IMR-90 (cell line): ENCODE results near the gene MAP7D1. TPM values are rescaled to one million over a fixed set of nuclear protein-coding genes. Genes with fewer than 3 reads are reported as not detected.

ENCODE experiments used
- ATAC-seq: fragments of 200-7000 bp; cut with Tn5 transposase; 2 replicates; pipeline ENCODE4 v1.9.1; 2020; ENCODE audit warnings: low read depth, mild to moderate bottlenecking, moderate library complexity
- BruUV-seq: library from RNA; stranded (reverse); fragments of 400-500 nt; replicated peaks from 2 replicates; lab custom pipeline; 2021; lab: Mats Ljungman, UMichigan
- CTCF ChIA-PET: fragments of 300-600 bp; formaldehyde crosslinking; extraction: SDS; loops from one replicate; lab custom pipeline; 2021; ENCODE audit warnings: antibody characterized with exemption; lab: Yijun Ruan, JAX
- POLR2A ChIA-PET: fragments of 300-600 bp; sonication (Branson Sonifier 250); formaldehyde crosslinking; loops from one replicate; lab custom pipeline; 2022; ENCODE audit warnings: antibody characterized with exemption; ENCODE audit not compliant: unreplicated experiment; lab: Charles Lee
- DNase-seq: peaks from one replicate; pipeline ENCODE4 v3.0.0; 2013
- H2AFZ ChIP-seq: replicated peaks from 2 replicates; pipeline ENCODE3; 2013; ENCODE audit warnings: low read length, mild to moderate bottlenecking; ENCODE audit not compliant: poor library complexity
- H2AK5ac ChIP-seq: 2 replicates; pipeline ENCODE4 v1.6.1; 2013; ENCODE audit warnings: low read depth, low read length, inconsistent platforms
- H2AK9ac ChIP-seq: replicated peaks from 2 replicates; pipeline ENCODE3; 2013; ENCODE audit warnings: mild to moderate bottlenecking, low read depth, low read length, moderate library complexity; ENCODE audit not compliant: poor library complexity
- H2BK120ac ChIP-seq: 2 replicates; pipeline ENCODE4 v1.6.1; 2013; ENCODE audit warnings: low read depth, low read length, inconsistent platforms
- H2BK15ac ChIP-seq: 3 replicates; pipeline ENCODE4 v1.6.1; 2013; ENCODE audit warnings: low read depth, low read length, inconsistent platforms
- H2BK20ac ChIP-seq: 2 replicates; pipeline ENCODE4 v1.6.1; 2013; ENCODE audit warnings: low read depth, mild to moderate bottlenecking, inconsistent platforms, low read length, moderate library complexity
- H2BK5ac ChIP-seq: 2 replicates; pipeline ENCODE4 v1.6.1; 2013; ENCODE audit warnings: mild to moderate bottlenecking, low read depth, low read length, inconsistent platforms; ENCODE audit not compliant: poor library complexity, severe bottlenecking
- H3K14ac ChIP-seq: replicated peaks from 2 replicates; pipeline ENCODE4 v1.6.1; 2013; ENCODE audit warnings: low read depth, low read length, inconsistent platforms
- H3K18ac ChIP-seq: 2 replicates; pipeline ENCODE4 v1.6.1; 2013; ENCODE audit warnings: low read depth, low read length, control low read depth
- H3K23ac ChIP-seq: 2 replicates; pipeline ENCODE4 v1.6.1; 2013; ENCODE audit warnings: low read depth, low read length, inconsistent platforms
- H3K27ac ChIP-seq: 2 replicates; pipeline ENCODE4 v1.5.1; 2013; ENCODE audit warnings: mild to moderate bottlenecking, control low read depth, low read length; ENCODE audit not compliant: insufficient read depth
- H3K27me3 ChIP-seq: 2 replicates; pipeline ENCODE4 v1.6.1; 2013; ENCODE audit warnings: low read length; ENCODE audit not compliant: control insufficient read depth, insufficient read depth
- H3K36me3 ChIP-seq: 2 replicates; pipeline ENCODE4 v1.6.1; 2013; ENCODE audit warnings: low read length, mixed read lengths; ENCODE audit not compliant: control insufficient read depth, insufficient read depth
- H3K4ac ChIP-seq: 2 replicates; pipeline ENCODE4 v1.6.1; 2013; ENCODE audit warnings: low read depth, low read length, inconsistent platforms
- H3K4me1 ChIP-seq: 2 replicates; pipeline ENCODE4 v1.6.1; 2013; ENCODE audit warnings: low read length, mixed read lengths; ENCODE audit not compliant: control insufficient read depth, insufficient read depth
- H3K4me2 ChIP-seq: 2 replicates; pipeline ENCODE4 v1.6.1; 2013; ENCODE audit warnings: low read depth, mild to moderate bottlenecking, control low read depth, low read length, moderate library complexity
- H3K4me3 ChIP-seq: 2 replicates; pipeline ENCODE4 v1.5.1; 2013; ENCODE audit warnings: low read depth, mild to moderate bottlenecking, control low read depth, low read length, moderate library complexity; ENCODE audit not compliant: insufficient read depth
- H3K56ac ChIP-seq: 2 replicates; pipeline ENCODE4 v1.6.1; 2013; ENCODE audit warnings: low read length, inconsistent platforms; ENCODE audit not compliant: insufficient read depth; ENCODE audit errors: extremely low read depth
- H3K79me1 ChIP-seq, 2 experiments: 2 replicates each; pipeline ENCODE4 v1.6.1; 2013; ENCODE audit warnings: low read length in 2 of 2, inconsistent platforms in 1 of 2, low read depth in 1 of 2
- H3K9ac ChIP-seq: 2 replicates; pipeline ENCODE4 v1.6.1; 2013; ENCODE audit warnings: low read depth, low read length, control low read depth
- H3K9me1 ChIP-seq: 2 replicates; pipeline ENCODE4 v1.6.1; 2013; ENCODE audit warnings: low read length, inconsistent platforms; ENCODE audit not compliant: insufficient read depth
- H3K9me3 ChIP-seq: 2 replicates; pipeline ENCODE4 v1.6.1; 2013; ENCODE audit warnings: low read length; ENCODE audit not compliant: control insufficient read depth, insufficient read depth
- H4K20me1 ChIP-seq: 2 replicates; pipeline ENCODE4 v1.6.1; 2013; ENCODE audit warnings: low read length, inconsistent platforms; ENCODE audit not compliant: insufficient read depth
- H4K5ac ChIP-seq: 2 replicates; pipeline ENCODE4 v1.6.1; 2013; ENCODE audit warnings: mild to moderate bottlenecking, low read depth, low read length, control low read depth
- H4K8ac ChIP-seq, 2 experiments: 2 replicates each; pipeline ENCODE4 v1.6.1; 2013; ENCODE audit warnings: low read depth in 2 of 2, low read length in 2 of 2, control low read depth in 1 of 2, inconsistent platforms in 1 of 2
- H4K91ac ChIP-seq: 2 replicates; pipeline ENCODE4 v1.6.1; 2013; ENCODE audit warnings: low read depth, low read length, inconsistent platforms; ENCODE audit not compliant: insufficient read depth
- BHLHE40 ChIP-seq: fragments of 150-350 bp; IDR thresholded peaks from 2 replicates; pipeline ENCODE4 v1.6.1; 2016; ENCODE audit warnings: mild to moderate bottlenecking, low read depth, low read length
- CEBPB ChIP-seq: IDR thresholded peaks from 2 replicates; pipeline ENCODE4 v1.6.1; 2012; ENCODE audit warnings: low read depth, low read length, improper control_type of control experiment
- CHD1 ChIP-seq: IDR thresholded peaks from 2 replicates; pipeline ENCODE4 v1.6.1; 2012; ENCODE audit warnings: low read depth, low read length, improper control_type of control experiment
- CTCF ChIP-seq: conservative IDR thresholded peaks from 2 replicates; pipeline ENCODE4 v1.5.1; 2012; ENCODE audit warnings: mild to moderate bottlenecking, low read depth, low read length, improper control_type of control experiment
- ELK1 ChIP-seq: fragments of 150-350 bp; IDR thresholded peaks from 2 replicates; pipeline ENCODE4 v1.6.1; 2016; ENCODE audit warnings: low read depth, mild to moderate bottlenecking, low read length, moderate library complexity, borderline replicate concordance
- FOS ChIP-seq: fragments of 150-350 bp; IDR thresholded peaks from 2 replicates; pipeline ENCODE4 v1.6.1; 2016; ENCODE audit warnings: low read depth, low read length
- MAFK ChIP-seq: IDR thresholded peaks from 2 replicates; pipeline ENCODE4 v1.6.1; 2012; ENCODE audit warnings: low read depth, low read length, improper control_type of control experiment
- MAZ ChIP-seq: IDR thresholded peaks from 2 replicates; pipeline ENCODE4 v1.6.1; 2012; ENCODE audit warnings: low read depth, mild to moderate bottlenecking, low read length, improper control_type of control experiment, moderate library complexity, borderline replicate concordance
- MXI1 ChIP-seq: IDR thresholded peaks from 2 replicates; pipeline ENCODE4 v1.6.1; 2012; ENCODE audit warnings: low read depth, mild to moderate bottlenecking, low read length, moderate library complexity, borderline replicate concordance
- NFE2L2 ChIP-seq: fragments of 150-350 bp; IDR thresholded peaks from 2 replicates; pipeline ENCODE4 v1.6.1; 2016; ENCODE audit warnings: low read depth, mild to moderate bottlenecking, low read length
- POLR2A ChIP-seq: IDR thresholded peaks from 2 replicates; pipeline ENCODE4 v1.6.1; 2012; ENCODE audit warnings: mild to moderate bottlenecking, low read depth, low read length
- RAD21 ChIP-seq: IDR thresholded peaks from 2 replicates; pipeline ENCODE4 v1.6.1; 2012; ENCODE audit warnings: low read length, improper control_type of control experiment
- RCOR1 ChIP-seq: IDR thresholded peaks from 2 replicates; pipeline ENCODE4 v1.6.1; 2012; ENCODE audit warnings: mild to moderate bottlenecking, low read length, improper control_type of control experiment; ENCODE audit not compliant: insufficient replicate concordance
- RFX5 ChIP-seq: IDR thresholded peaks from 2 replicates; pipeline ENCODE4 v1.8.0; 2012; ENCODE audit warnings: low read depth, mild to moderate bottlenecking, low read length, moderate library complexity
- SMC3 ChIP-seq: fragments of 150-350 bp; IDR thresholded peaks from 2 replicates; pipeline ENCODE4 v1.6.1; 2016; ENCODE audit warnings: low read depth, mild to moderate bottlenecking, antibody characterized with exemption, low read length, moderate library complexity
- USF2 ChIP-seq: fragments of 150-350 bp; IDR thresholded peaks from 2 replicates; pipeline ENCODE4 v1.6.1; 2017; ENCODE audit warnings: mild to moderate bottlenecking, antibody characterized with exemption, low read length, low read depth
- WGBS, 2 experiments: methylation state at CpG; one replicate each; pipeline versions ENCODE4 v1.1.5 to v1.1.7; 2013; ENCODE audit warnings: missing lambda C conversion rate in 2 of 2; ENCODE audit not compliant: insufficient read length in 1 of 2; ENCODE audit errors: extremely low coverage in 2 of 2; 5-methylcytosine and 5-hydroxymethylcytosine counted together
- dilution Hi-C: fragments of 300-500 bp; cut with HindIII; formaldehyde crosslinking; loops from one replicate; pipeline ENCODE4 v1.14.3; 2018; ENCODE audit warnings: low sequenced_read_pairs; ENCODE audit not compliant: unreplicated experiment
- in situ Hi-C: fragments of 300-500 bp; cut with MboI; formaldehyde crosslinking; loops from 3 replicates; pipeline ENCODE4 v1.14.3; 2019; ENCODE audit warnings: low sequenced_read_pairs, inconsistent platforms, mixed read lengths
- intact Hi-C: fragments of 100-400 bp; cut with micrococcal nuclease; formaldehyde crosslinking; loops from 2 replicates; pipeline ENCODE4 v1.10.0; 2022
- polyA plus RNA-seq, 3 experiments: library from polyadenylated mRNA; depleted of rRNA; stranded (reverse); fragments of >200 nt; gene quantifications; 2 replicates each; pipeline ENCODE4 v1.2.3, GENCODE V29; 2012; ENCODE audit warnings: low replicate concordance in 1 of 3
- total RNA-seq: library from RNA; depleted of rRNA; stranded (reverse); fragments of >200 nt; gene quantifications from 2 replicates; pipeline ENCODE4 v1.2.3, GENCODE V29; 2012

MAP7D1 gene
- total and polyA plus RNA-seq, 2 of the 4 experiments (the other 2 are of a cell fraction) = 32.3 to 81.9 TPM

GRCh38 chr1:36107394-36107793, 48.6 kb upstream of the MAP7D1 start:
- ATAC-seq (no peak), DNase-seq (no peak)
- in situ Hi-C loops = loop anchor here (5.0 to 25.0 kb wide), 2 partner anchors 180 to 305 kb away; no protein-coding TSS in a partner anchor
- Histone ChIP-seq H3K27me3 (no peaks in the 10 kb centered on the region), H3K4me3 (no peak overlapping the region), H4K8ac (no peak overlapping the region), H2BK15ac (no peak overlapping the region), H3K4ac (no peak overlapping the region), H2AK5ac (no peak overlapping the region), H3K56ac (no peak overlapping the region), H3K4me1 (peaks cover 2% of the 10 kb centered on the region), H3K27ac (no peak overlapping the region), H3K79me1 (no peaks in the 10 kb centered on the region), H3K4me2 (no peak overlapping the region), H4K91ac (no peak overlapping the region), H2BK120ac (no peak overlapping the region), H3K18ac (no peak overlapping the region), H2BK5ac (no peak overlapping the region), H3K23ac (no peak overlapping the region), H3K14ac (no peak overlapping the region), H2AFZ (no peak overlapping the region), H2AK9ac (no peak overlapping the region), H3K9me1 (peaks cover 3% of the 10 kb centered on the region; the same call in 1 of the 2 replicates), H2BK20ac (no peak overlapping the region), H3K9ac (no peak overlapping the region), H3K9me3 (no peaks in the 10 kb centered on the region), H4K20me1 (no peaks in the 10 kb centered on the region), H3K36me3 (no peaks in the 10 kb centered on the region), H4K5ac (no peak overlapping the region)
- BruUV-seq = no TSS peak
- dilution Hi-C loops = no loop called here
- intact Hi-C loops = loop anchor here (10.0 kb wide), 1 partner anchor 107 kb away; no protein-coding TSS in a partner anchor
- TF ChIP-seq RCOR1 (no peak), ELK1 (no peak), MXI1 (no peak), NFE2L2 (no peak), POLR2A (no peak), MAFK (no peak), BHLHE40 (no peak), USF2 (no peak), SMC3 (no peak), CEBPB (no peak), MAZ (no peak), RFX5 (no peak), RAD21 (no peak), CHD1 (no peak), FOS (no peak), CTCF (no peak)
- 100% methylated on average over 4 of the region's 9 CpGs; no CpG with 5 or more reads in 1 of the 2 experiments for WGBS, 2 experiments
- ChIA-PET CTCF (interaction anchor here (1.8 kb wide), 1 partner anchor 27 kb away, joined by 6 read pairs; no protein-coding TSS in a partner anchor), POLR2A (no interaction called here)
